Adipocyte (in vitro differentiated cells): ENCODE data around the gene CAMTA1.

Experiments
- DNase-seq: peaks from one replicate; pipeline ENCODE4 v3.0.0-alpha.2; 2015; ENCODE audit warnings: low read depth
- H3K27me3 ChIP-seq: replicated peaks from 2 replicates; pipeline ENCODE4 v1.7.0; 2013; ENCODE audit warnings: mild to moderate bottlenecking, low read length, moderate library complexity; ENCODE audit not compliant: control insufficient read depth, insufficient read depth
- H3K36me3 ChIP-seq: 2 replicates; pipeline ENCODE4 v1.7.0; 2013; ENCODE audit warnings: low read length, mild to moderate bottlenecking, moderate library complexity; ENCODE audit not compliant: control insufficient read depth, insufficient read depth, severe bottlenecking
- H3K4me1 ChIP-seq: 2 replicates; pipeline ENCODE4 v1.7.0; 2013; ENCODE audit warnings: mild to moderate bottlenecking, low read length, moderate library complexity; ENCODE audit not compliant: control insufficient read depth, insufficient read depth
- H3K4me3 ChIP-seq: 2 replicates; pipeline ENCODE4 v1.7.0; 2013; ENCODE audit warnings: mild to moderate bottlenecking, low read length, moderate library complexity
- H3K9ac ChIP-seq: 2 replicates; pipeline ENCODE4 v1.7.0; 2013; ENCODE audit warnings: mild to moderate bottlenecking, low read length, moderate library complexity
- H3K9me3 ChIP-seq: 2 replicates; pipeline ENCODE4 v1.7.0; 2013; ENCODE audit warnings: mild to moderate bottlenecking, low read length, moderate library complexity; ENCODE audit not compliant: control insufficient read depth

The CAMTA1 gene

DNA sequence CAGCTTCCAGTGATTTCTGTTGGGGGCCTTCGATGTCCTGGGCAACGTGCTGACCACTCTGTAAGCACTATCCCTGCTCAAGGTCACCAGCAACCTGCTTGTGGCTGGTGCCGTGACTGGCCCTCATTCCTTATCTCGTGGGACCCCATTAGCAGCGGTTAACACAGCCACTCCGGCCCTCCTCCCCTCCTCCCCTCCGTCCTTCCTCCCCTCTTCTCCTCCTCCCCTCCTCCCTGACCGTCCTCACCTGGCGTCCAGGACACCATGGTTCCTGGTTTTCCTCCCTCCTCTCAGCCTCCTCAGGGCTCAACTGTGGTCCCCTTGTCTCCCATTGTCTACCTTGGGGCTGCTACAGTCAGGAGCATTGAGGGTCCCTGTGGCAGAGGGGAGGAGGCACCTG lies 157.7 kb downstream of the CAMTA1 start:
- Histone ChIP-seq H3K4me1 (no peaks in the 10 kb centered on the region), H3K36me3 (no peaks in the 10 kb centered on the region), H3K9ac (no peak overlapping the region), H3K9me3 (no peaks in the 10 kb centered on the region), H3K27me3 (peaks cover 12% of the 10 kb centered on the region), H3K4me3 (no peak overlapping the region)
- DNase-seq, result no peak

DNA sequence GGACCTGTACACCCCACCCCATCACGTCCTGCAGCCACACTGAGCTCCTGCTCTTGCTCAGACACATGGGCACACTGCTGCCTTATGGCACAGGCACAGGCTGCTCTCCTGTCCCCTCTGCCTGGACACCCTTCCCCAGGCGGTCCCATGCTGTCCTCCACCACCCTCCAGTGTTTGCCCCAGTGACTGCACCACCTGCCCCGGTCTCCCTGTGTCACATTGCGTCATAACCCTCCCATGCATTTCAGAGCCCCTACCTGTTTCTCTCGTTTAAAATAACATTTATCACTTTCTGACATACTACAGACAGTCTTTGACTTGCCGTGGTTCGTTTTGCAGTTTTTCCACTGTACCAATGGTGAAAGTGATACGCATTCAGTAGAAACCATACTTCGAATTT lies 159.2 kb downstream of the CAMTA1 start:
- H3K4me3 ChIP-seq, result no peak overlapping the region
- H3K9ac ChIP-seq, result no peak overlapping the region
- DNase-seq, result no peak
- no peaks in the 10 kb centered on the region for H3K9me3 ChIP-seq
- H3K4me1 ChIP-seq, result no peaks in the 10 kb centered on the region
- peaks cover 12% of the 10 kb centered on the region for H3K27me3 ChIP-seq
- H3K36me3 ChIP-seq, result no peaks in the 10 kb centered on the region

DNA sequence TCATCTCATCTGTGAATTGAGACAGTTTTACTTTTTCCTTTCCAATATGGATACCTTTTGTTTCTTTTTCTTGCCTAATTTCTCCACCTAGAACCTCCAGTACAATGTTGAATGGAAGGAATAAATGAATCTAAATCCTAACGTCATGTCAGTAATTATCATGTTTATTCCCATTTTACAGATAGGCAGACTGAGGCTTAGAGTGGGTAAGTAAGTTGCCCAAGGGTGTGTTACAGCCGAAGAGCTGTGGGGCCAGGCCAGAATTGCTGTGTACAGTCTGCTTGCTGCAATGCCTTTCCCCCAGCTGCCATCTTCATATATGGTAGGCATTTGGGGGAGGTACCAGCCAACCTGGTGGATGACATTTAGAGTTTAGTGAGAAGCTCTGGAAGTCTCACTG lies 162.7 kb downstream of the CAMTA1 start:
- no peak for DNase-seq
- Histone ChIP-seq H3K4me3 (no peak overlapping the region), H3K27me3 (peaks cover 4% of the 10 kb centered on the region), H3K9me3 (no peaks in the 10 kb centered on the region), H3K9ac (no peak overlapping the region), H3K36me3 (no peaks in the 10 kb centered on the region), H3K4me1 (no peaks in the 10 kb centered on the region)

- no peaks in the 10 kb centered on the region for H3K36me3 ChIP-seq
- DNase-seq, result no peak
- H3K9me3 ChIP-seq, result no peaks in the 10 kb centered on the region
- H3K4me3 ChIP-seq, result no peak overlapping the region
- no peak overlapping the region for H3K9ac ChIP-seq
- no peaks in the 10 kb centered on the region for H3K4me1 ChIP-seq
- H3K27me3 ChIP-seq, result peaks cover 4% of the 10 kb centered on the region
Measured at GRCh38 chr1:6948416-6948815, 163.2 kb downstream of the CAMTA1 start.

- Histone ChIP-seq H3K27me3 (peaks cover 4% of the 10 kb centered on the region), H3K4me1 (no peaks in the 10 kb centered on the region), H3K4me3 (no peak overlapping the region), H3K36me3 (no peaks in the 10 kb centered on the region), H3K9ac (no peak overlapping the region), H3K9me3 (no peaks in the 10 kb centered on the region)
- no peak for DNase-seq
Measured at GRCh38 chr1:6948861-6949260, 163.6 kb downstream of the CAMTA1 start.

DNA sequence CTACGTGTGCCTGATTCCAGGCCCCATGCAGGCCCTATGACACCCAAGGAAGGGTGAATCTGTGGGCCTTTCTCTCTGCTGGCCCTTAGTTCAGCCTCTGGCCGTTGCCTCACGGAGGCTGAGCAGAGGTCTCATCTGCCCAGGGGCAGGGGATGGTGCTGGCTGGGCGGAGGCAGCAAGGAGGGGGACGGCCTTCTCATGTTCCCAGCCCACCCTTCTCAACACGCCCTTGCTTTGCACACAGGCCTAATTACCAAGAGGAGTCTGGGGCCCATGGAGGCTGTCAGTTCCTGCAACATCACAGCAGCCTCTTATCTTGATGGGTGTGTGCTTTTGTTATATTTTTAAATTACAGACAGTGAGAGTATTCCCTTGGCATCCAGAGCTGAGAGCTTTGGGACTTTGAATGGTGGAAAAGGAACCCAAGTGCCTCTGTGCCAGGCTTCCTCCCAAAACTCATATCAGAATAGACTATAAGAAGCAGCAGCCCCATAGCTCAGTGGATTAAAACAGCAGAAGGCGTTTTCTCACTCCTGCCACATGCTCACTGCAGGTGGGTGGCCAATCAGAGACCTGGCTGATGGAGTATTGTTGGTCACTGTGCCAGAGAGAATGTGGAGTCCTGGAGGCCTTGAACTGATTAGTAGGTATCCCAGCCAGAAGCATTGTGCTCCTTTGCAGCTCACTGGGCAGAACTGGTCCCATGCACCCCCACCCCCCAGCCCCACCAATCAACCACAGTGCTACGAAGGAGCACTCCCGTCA lies 164.9 kb downstream of the CAMTA1 start:
- DNase-seq, result no peak
- H3K4me3 ChIP-seq, result no peak overlapping the region
- H3K9ac ChIP-seq, result no peak overlapping the region
- H3K27me3 ChIP-seq, result peaks cover 4% of the 10 kb centered on the region
- no peaks in the 10 kb centered on the region for H3K4me1 ChIP-seq
- no peaks in the 10 kb centered on the region for H3K36me3 ChIP-seq
- no peaks in the 10 kb centered on the region for H3K9me3 ChIP-seq

- Histone ChIP-seq H3K27me3 (peaks cover 12% of the 10 kb centered on the region), H3K4me1 (no peaks in the 10 kb centered on the region), H3K36me3 (no peaks in the 10 kb centered on the region), H3K9ac (no peak overlapping the region), H3K4me3 (no peak overlapping the region), H3K9me3 (no peaks in the 10 kb centered on the region)
- no peak for DNase-seq
Measured at GRCh38 chr1:6951536-6951935, 166.3 kb downstream of the CAMTA1 start.

- Histone ChIP-seq H3K9me3 (peaks cover 9% of the 10 kb centered on the region), H3K27me3 (peaks cover 20% of the 10 kb centered on the region), H3K36me3 (no peaks in the 10 kb centered on the region), H3K4me1 (no peaks in the 10 kb centered on the region), H3K4me3 (no peak overlapping the region), H3K9ac (no peak overlapping the region)
- DNase-seq, result no peak
Measured at GRCh38 chr1:6953216-6953615, 168.0 kb downstream of the CAMTA1 start.

GRCh38 chr1:6953907-6954364 lies 168.7 kb downstream of the CAMTA1 start:
- Histone ChIP-seq H3K4me1 (no peaks in the 10 kb centered on the region), H3K9me3 (peaks cover 9% of the 10 kb centered on the region), H3K36me3 (no peaks in the 10 kb centered on the region), H3K27me3 (peaks cover 20% of the 10 kb centered on the region), H3K9ac (no peak overlapping the region), H3K4me3 (no peak overlapping the region)
- no peak for DNase-seq

DNA sequence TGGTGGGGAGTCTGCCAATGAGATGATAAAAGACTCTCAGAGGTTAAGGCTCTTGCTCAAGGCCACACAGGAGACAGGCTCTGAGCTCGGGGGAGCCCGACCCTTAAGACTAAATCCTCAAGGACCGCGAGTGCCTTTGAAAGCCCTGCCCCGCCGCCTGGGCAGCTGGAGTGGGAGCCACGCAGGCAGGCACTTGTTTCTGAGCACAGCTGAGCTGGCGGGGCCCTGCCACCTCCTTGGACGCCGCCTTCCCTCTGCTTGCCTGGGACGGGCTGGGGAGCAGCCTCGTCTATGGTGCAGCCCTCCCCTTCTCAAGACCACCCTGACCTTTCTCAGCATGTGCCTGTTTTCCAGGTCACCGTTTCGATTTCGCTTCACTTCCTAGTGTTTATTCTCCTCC lies 169.3 kb downstream of the CAMTA1 start:
- no peak for DNase-seq
- H3K4me1 ChIP-seq, result no peaks in the 10 kb centered on the region
- H3K9me3 ChIP-seq, result peaks cover 9% of the 10 kb centered on the region
- H3K9ac ChIP-seq, result no peak overlapping the region
- H3K4me3 ChIP-seq, result no peak overlapping the region
- H3K36me3 ChIP-seq, result no peaks in the 10 kb centered on the region
- H3K27me3 ChIP-seq, result peaks cover 20% of the 10 kb centered on the region

- H3K27me3 ChIP-seq, result peaks cover 20% of the 10 kb centered on the region
- H3K36me3 ChIP-seq, result no peaks in the 10 kb centered on the region
- H3K4me1 ChIP-seq, result peaks cover 6% of the 10 kb centered on the region
- H3K4me3 ChIP-seq, result no peak overlapping the region
- H3K9ac ChIP-seq, result no peak overlapping the region
- H3K9me3 ChIP-seq, result peaks cover 9% of the 10 kb centered on the region
- no peak for DNase-seq
Measured at GRCh38 chr1:6955357-6956094, 170.3 kb downstream of the CAMTA1 start.
